Panc1 (cell line): ENCODE results near the gene APMAP. TPM values are rescaled to one million over a fixed set of nuclear protein-coding genes. Genes with fewer than 3 reads are reported as not detected.

Experiments
- ATAC-seq: fragments of 200-7000 bp; cut with Tn5 transposase; 2 replicates; pipeline ENCODE4 v1.9.1; 2020; ENCODE audit warnings: mild to moderate bottlenecking, moderate library complexity
- BruUV-seq: library from RNA; stranded (reverse); fragments of 400-500 nt; replicated peaks from 2 replicates; lab custom pipeline; 2021; lab: Mats Ljungman, UMichigan
- CTCF ChIA-PET: fragments of 300-600 bp; sonication (Branson Sonifier 250); formaldehyde crosslinking; loops from one replicate; lab custom pipeline; 2022; ENCODE audit warnings: antibody characterized with exemption; lab: Charles Lee
- POLR2A ChIA-PET: fragments of 300-600 bp; sonication (Branson Sonifier 250); formaldehyde crosslinking; loops from one replicate; lab custom pipeline; 2022; ENCODE audit warnings: antibody characterized with exemption; lab: Charles Lee
- DNase-seq: peaks from one replicate; pipeline ENCODE4 v3.0.0-alpha.2; 2010; ENCODE audit warnings: low read depth, low spot score
- H3K27ac ChIP-seq: 2 replicates; pipeline ENCODE4 v1.5.1; 2011; ENCODE audit warnings: mild to moderate bottlenecking, low read length, inconsistent platforms
- H3K27me3 ChIP-seq: fragments of 200-500 bp; sonication (Bioruptor generic); 2 replicates; pipeline ENCODE4 v1.6.0; 2014; ENCODE audit warnings: low read length, inconsistent platforms; ENCODE audit not compliant: control insufficient read depth, insufficient read depth
- H3K36me3 ChIP-seq: fragments of 200-500 bp; sonication (Bioruptor generic); 2 replicates; pipeline ENCODE4 v1.5.1; 2014; ENCODE audit warnings: inconsistent platforms, mild to moderate bottlenecking, low read length, moderate library complexity; ENCODE audit not compliant: control insufficient read depth, insufficient read depth
- H3K4me1 ChIP-seq: 2 replicates; pipeline ENCODE4 v1.5.1; 2011; ENCODE audit warnings: inconsistent platforms, mild to moderate bottlenecking, low read length, moderate library complexity; ENCODE audit not compliant: control insufficient read depth, insufficient read depth
- H3K4me3 ChIP-seq, 2 experiments: 2 replicates each; pipeline ENCODE4 v1.5.1; 2011 to 2012; ENCODE audit warnings: low read depth in 2 of 2, low read length in 2 of 2, mild to moderate bottlenecking in 2 of 2, inconsistent platforms in 1 of 2, moderate library complexity in 1 of 2
- H3K9me3 ChIP-seq: fragments of 200-500 bp; sonication (Bioruptor generic); 2 replicates; pipeline ENCODE4 v1.5.1; 2014; ENCODE audit warnings: low read depth, mild to moderate bottlenecking, inconsistent platforms, low read length, moderate library complexity; ENCODE audit not compliant: control insufficient read depth, insufficient read depth
- POLR2AphosphoS5 ChIP-seq: IDR thresholded peaks from 2 replicates; pipeline ENCODE4 v1.6.1; 2012; ENCODE audit warnings: mild to moderate bottlenecking, low read depth, low read length, moderate library complexity
- SIN3A ChIP-seq: IDR thresholded peaks from 2 replicates; pipeline ENCODE4 v1.6.1; 2012; ENCODE audit warnings: low read depth, mild to moderate bottlenecking, low read length, moderate library complexity, borderline replicate concordance; ENCODE audit not compliant: insufficient read depth
- TCF7L2 ChIP-seq: IDR thresholded peaks from 2 replicates; pipeline ENCODE4 v1.6.1; 2011; ENCODE audit warnings: mild to moderate bottlenecking, low read depth, low read length, inconsistent platforms
- in situ Hi-C: cut with HindIII; loops from 2 replicates; pipeline ENCODE4 v1.10.0; 2016; ENCODE audit warnings: low sequenced_read_pairs, low pct_unique_long_range_greater_than_20kb
- intact Hi-C: fragments of 100-400 bp; cut with micrococcal nuclease; formaldehyde crosslinking; loops from one replicate; pipeline ENCODE4 v1.10.0; 2022; ENCODE audit not compliant: unreplicated experiment
- total RNA-seq: library from RNA; stranded (reverse); gene quantifications from one replicate; pipeline ENCODE4 v1.2.1, GENCODE V29; 2021; ENCODE audit not compliant: unreplicated experiment
- TF ChIP-seq, protein P1 (sequence below), 2 experiments: IDR thresholded peaks; 2 replicates each; pipeline ENCODE4 v1.6.1; 2011 to 2012; ENCODE audit warnings: low read depth in 2 of 2, control low read depth in 1 of 2, low read length in 1 of 2, mild to moderate bottlenecking in 1 of 2, moderate library complexity in 1 of 2; ENCODE audit not compliant: insufficient read depth in 1 of 2
- TF ChIP-seq, protein P2 (sequence below): fragments of 450-650 bp; IDR thresholded peaks from 2 replicates; pipeline ENCODE4 v1.5.1; 2017; ENCODE audit warnings: mild to moderate bottlenecking

APMAP gene
- total RNA-seq, 1 experiment from 2014 or later, result 165 TPM

DNA sequence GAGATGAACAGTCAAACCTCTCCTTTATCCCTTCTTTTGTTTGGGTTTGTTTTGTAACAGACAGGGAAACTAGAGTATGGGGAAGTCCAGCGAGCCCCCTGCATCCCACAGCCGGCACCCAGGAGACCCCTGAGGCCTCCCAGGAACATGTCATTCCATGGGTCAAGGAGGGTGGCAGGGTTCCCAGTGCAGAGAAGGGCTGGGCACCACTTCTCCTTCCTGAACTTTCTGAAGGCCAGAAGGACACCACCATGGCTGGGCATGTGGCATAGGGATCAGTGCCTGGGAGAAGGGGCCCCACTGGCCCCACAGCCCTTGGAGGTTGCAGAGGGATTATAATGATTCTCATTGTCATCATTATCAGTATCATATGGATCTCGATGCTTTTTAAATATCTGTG is 57.4 kb downstream of the APMAP start:
- Histone ChIP-seq H3K4me1 (no peaks in the 10 kb centered on the region), H3K9me3 (no peaks in the 10 kb centered on the region), H3K4me3 (no peak overlapping the region), H3K27ac (no peak overlapping the region), H3K27me3 (no peaks in the 10 kb centered on the region), H3K36me3 (no peaks in the 10 kb centered on the region)
- TF ChIP-seq TCF7L2, result no peak
- TF ChIP-seq, protein P1, sequence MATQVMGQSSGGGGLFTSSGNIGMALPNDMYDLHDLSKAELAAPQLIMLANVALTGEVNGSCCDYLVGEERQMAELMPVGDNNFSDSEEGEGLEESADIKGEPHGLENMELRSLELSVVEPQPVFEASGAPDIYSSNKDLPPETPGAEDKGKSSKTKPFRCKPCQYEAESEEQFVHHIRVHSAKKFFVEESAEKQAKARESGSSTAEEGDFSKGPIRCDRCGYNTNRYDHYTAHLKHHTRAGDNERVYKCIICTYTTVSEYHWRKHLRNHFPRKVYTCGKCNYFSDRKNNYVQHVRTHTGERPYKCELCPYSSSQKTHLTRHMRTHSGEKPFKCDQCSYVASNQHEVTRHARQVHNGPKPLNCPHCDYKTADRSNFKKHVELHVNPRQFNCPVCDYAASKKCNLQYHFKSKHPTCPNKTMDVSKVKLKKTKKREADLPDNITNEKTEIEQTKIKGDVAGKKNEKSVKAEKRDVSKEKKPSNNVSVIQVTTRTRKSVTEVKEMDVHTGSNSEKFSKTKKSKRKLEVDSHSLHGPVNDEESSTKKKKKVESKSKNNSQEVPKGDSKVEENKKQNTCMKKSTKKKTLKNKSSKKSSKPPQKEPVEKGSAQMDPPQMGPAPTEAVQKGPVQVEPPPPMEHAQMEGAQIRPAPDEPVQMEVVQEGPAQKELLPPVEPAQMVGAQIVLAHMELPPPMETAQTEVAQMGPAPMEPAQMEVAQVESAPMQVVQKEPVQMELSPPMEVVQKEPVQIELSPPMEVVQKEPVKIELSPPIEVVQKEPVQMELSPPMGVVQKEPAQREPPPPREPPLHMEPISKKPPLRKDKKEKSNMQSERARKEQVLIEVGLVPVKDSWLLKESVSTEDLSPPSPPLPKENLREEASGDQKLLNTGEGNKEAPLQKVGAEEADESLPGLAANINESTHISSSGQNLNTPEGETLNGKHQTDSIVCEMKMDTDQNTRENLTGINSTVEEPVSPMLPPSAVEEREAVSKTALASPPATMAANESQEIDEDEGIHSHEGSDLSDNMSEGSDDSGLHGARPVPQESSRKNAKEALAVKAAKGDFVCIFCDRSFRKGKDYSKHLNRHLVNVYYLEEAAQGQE (IDR thresholded peaks at IDR 0.05; ENCODE audit: insufficient read depth in 1 of 2, low read depth in 2 of 2, low read length in 1 of 2), result no peak
- TF ChIP-seq SIN3A, result no peak
- TF ChIP-seq POLR2AphosphoS5, result no peak
- no peak for ATAC-seq
- no TSS peak for BruUV-seq
- no peak for DNase-seq
- ChIA-PET CTCF (no interaction called here), POLR2A (no interaction called here)
- intact Hi-C loops (no loop called here), in situ Hi-C loops (no loop called here)

DNA sequence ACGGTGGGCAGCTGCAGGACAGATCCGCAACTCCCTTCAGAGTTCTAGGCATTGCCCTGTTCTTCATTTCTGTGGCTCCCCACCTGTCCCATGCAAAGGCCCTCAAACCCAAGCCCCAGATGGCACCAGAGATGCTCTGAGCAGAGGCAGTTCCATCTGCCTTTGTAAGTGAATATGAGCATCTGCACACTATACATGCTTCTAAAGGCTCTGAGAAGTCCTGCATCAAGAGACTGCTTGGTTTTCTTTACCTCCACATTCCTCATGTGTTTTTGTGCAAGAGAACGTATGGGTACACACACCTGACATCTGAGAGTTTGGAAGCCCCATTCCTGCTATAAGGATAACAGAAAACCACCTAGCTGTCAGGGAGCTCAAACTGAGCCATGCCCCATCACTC is 57.8 kb downstream of the APMAP start:
- ChIA-PET CTCF (no interaction called here), POLR2A (no interaction called here)
- TF ChIP-seq, protein P1 (IDR thresholded peaks at IDR 0.05; ENCODE audit: insufficient read depth in 1 of 2, low read depth in 2 of 2, low read length in 1 of 2), result no peak
- no peak for TF ChIP-seq TCF7L2
- TF ChIP-seq SIN3A, result no peak
- TF ChIP-seq, protein P2, sequence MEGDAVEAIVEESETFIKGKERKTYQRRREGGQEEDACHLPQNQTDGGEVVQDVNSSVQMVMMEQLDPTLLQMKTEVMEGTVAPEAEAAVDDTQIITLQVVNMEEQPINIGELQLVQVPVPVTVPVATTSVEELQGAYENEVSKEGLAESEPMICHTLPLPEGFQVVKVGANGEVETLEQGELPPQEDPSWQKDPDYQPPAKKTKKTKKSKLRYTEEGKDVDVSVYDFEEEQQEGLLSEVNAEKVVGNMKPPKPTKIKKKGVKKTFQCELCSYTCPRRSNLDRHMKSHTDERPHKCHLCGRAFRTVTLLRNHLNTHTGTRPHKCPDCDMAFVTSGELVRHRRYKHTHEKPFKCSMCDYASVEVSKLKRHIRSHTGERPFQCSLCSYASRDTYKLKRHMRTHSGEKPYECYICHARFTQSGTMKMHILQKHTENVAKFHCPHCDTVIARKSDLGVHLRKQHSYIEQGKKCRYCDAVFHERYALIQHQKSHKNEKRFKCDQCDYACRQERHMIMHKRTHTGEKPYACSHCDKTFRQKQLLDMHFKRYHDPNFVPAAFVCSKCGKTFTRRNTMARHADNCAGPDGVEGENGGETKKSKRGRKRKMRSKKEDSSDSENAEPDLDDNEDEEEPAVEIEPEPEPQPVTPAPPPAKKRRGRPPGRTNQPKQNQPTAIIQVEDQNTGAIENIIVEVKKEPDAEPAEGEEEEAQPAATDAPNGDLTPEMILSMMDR, result no peak
- no peaks in the 10 kb centered on the region for H3K9me3 ChIP-seq
- H3K4me1 ChIP-seq, result no peaks in the 10 kb centered on the region
- in situ Hi-C loops (no loop called here), intact Hi-C loops (no loop called here)
- H3K4me3 ChIP-seq, result no peak overlapping the region
- BruUV-seq, result no TSS peak
- H3K36me3 ChIP-seq, result no peaks in the 10 kb centered on the region
- no peaks in the 10 kb centered on the region for H3K27me3 ChIP-seq
- DNase-seq (no peak), ATAC-seq (no peak)
- H3K27ac ChIP-seq, result no peak overlapping the region
